Stimulated activated CD4-positive, alpha-beta T cell treated with anti-CD3 and anti-CD28 coated beads, TNF-alpha, amount 100 ng/mL, for 1 hour (primary cell): Measurements from ENCODE around the gene NOTCH3.

Source experiments
- DNase-seq, 3 donors: peaks; one replicate each; pipeline ENCODE4 v3.0.0-alpha.2; 2020; ENCODE audit warnings: low read depth in 3 of 3, low spot score in 1 of 3

Gene NOTCH3

GRCh38 chr19:15200553-15201364, at the start of gene NOTCH3:
Gene NOTCH3 (minus strand): TSS chr19:15200995. CDS start chr19:15200905, 90 bp downstream.
- DNase-seq: no peak

- DNase-seq: no peak
Measured at GRCh38 chr19:15250640-15250993, 49.8 kb upstream of the NOTCH3 start.

GRCh38 chr19:15249972-15250639, 49.3 kb upstream of the NOTCH3 start:
- no peak for DNase-seq

- DNase-seq: no peak
Measured at GRCh38 chr19:15249528-15249874, 48.7 kb upstream of the NOTCH3 start.

GRCh38 chr19:15248648-15249527, 48.1 kb upstream of the NOTCH3 start:
- DNase-seq: no peak

- no peak for DNase-seq
Measured at GRCh38 chr19:15248106-15248505, 47.3 kb upstream of the NOTCH3 start.

GRCh38 chr19:15247107-15248014, 46.6 kb upstream of the NOTCH3 start:
- no peak for DNase-seq

GRCh38 chr19:15246198-15246481, 45.3 kb upstream of the NOTCH3 start:
- no peak for DNase-seq

GRCh38 chr19:15245370-15246197, 44.8 kb upstream of the NOTCH3 start:
- no peak for DNase-seq

- DNase-seq: no peak
Measured at GRCh38 chr19:15244808-15245207, 44.0 kb upstream of the NOTCH3 start.

- no peak for DNase-seq
Measured at GRCh38 chr19:15244106-15244803, 43.5 kb upstream of the NOTCH3 start.

- no peak for DNase-seq
Measured at GRCh38 chr19:15243236-15243957, 42.6 kb upstream of the NOTCH3 start.

GRCh38 chr19:15241259-15241910, 40.6 kb upstream of the NOTCH3 start:
- no peak for DNase-seq

- no peak for DNase-seq
Measured at GRCh38 chr19:15240515-15240914, 39.7 kb upstream of the NOTCH3 start.

GRCh38 chr19:15239337-15239949, 38.6 kb upstream of the NOTCH3 start:
- no peak for DNase-seq

- no peak for DNase-seq
Measured at GRCh38 chr19:15238639-15239155, 37.9 kb upstream of the NOTCH3 start.

- DNase-seq: no peak
Measured at GRCh38 chr19:15237759-15238638, 37.2 kb upstream of the NOTCH3 start.
